B cell (primary cell): ENCODE measurements around the gene USO1.

Experiments used
- EZH2 ChIP-seq: IDR thresholded peaks from 2 replicates; pipeline ENCODE4 v1.6.1; 2012; ENCODE audit warnings: borderline replicate concordance, low read depth, mild to moderate bottlenecking, moderate library complexity, low read length; ENCODE audit not compliant: insufficient read depth, poor library complexity, severe bottlenecking
- TF ChIP-seq, protein P1 (sequence below): fragments of 200-600 bp; IDR thresholded peaks from one replicate; pipeline ENCODE4 v1.8.0; 2022; ENCODE audit warnings: antibody characterized with exemption, mild to moderate bottlenecking

DNA sequence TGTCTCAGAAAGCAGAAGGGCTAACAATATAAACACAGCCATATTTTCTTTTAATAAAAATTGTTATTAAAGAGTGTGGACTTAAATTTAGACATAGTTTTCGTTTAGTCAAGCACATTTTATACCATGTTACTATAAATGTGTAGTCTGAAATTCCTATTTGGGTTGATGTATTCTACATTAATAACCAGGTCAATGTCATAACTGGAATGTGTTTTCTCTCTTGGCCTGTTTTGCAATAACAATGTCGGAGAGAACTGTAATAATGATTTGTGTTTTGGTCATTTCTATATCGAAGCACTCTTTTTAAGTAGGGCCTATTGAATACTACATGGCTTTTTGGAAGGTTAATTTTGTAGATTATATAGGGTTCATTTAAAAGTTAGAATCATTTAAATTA is 5.5 kb downstream of the USO1 start:
- TF ChIP-seq, protein P1, sequence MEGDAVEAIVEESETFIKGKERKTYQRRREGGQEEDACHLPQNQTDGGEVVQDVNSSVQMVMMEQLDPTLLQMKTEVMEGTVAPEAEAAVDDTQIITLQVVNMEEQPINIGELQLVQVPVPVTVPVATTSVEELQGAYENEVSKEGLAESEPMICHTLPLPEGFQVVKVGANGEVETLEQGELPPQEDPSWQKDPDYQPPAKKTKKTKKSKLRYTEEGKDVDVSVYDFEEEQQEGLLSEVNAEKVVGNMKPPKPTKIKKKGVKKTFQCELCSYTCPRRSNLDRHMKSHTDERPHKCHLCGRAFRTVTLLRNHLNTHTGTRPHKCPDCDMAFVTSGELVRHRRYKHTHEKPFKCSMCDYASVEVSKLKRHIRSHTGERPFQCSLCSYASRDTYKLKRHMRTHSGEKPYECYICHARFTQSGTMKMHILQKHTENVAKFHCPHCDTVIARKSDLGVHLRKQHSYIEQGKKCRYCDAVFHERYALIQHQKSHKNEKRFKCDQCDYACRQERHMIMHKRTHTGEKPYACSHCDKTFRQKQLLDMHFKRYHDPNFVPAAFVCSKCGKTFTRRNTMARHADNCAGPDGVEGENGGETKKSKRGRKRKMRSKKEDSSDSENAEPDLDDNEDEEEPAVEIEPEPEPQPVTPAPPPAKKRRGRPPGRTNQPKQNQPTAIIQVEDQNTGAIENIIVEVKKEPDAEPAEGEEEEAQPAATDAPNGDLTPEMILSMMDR = no peak
- no peak for TF ChIP-seq EZH2
